Tibial nerve (tissue), 4 donors: ENCODE results near the gene AGAP5.
"Not testable (repeated sequence)": the region's sequence is repeated elsewhere in the genome, so short reads cannot be mapped to it uniquely, and the experiment has no call there.

Experiments
- CTCF ChIP-seq, 5 experiments: fragments of 200-600 bp in 3 of 5; fragments of 450-650 bp in 2 of 5; sonication (generic) in 3 of 5; IDR thresholded peaks; one replicate each; pipeline ENCODE4 v1.5.1; 2016 to 2019; ENCODE audit warnings: antibody characterized with exemption in 5 of 5, mild to moderate bottlenecking in 3 of 5, moderate library complexity in 2 of 5
- EP300 ChIP-seq, 2 donors: sonication (generic); formaldehyde crosslinking; IDR thresholded peaks; one replicate each; pipeline ENCODE4 v1.6.1; 2017; ENCODE audit warnings: antibody characterized with exemption in 2 of 2, mild to moderate bottlenecking in 1 of 2
- POLR2A ChIP-seq, 2 donors: fragments of 450-650 bp; IDR thresholded peaks; one replicate each; pipeline ENCODE4 v1.6.1; 2017; ENCODE audit warnings: antibody characterized with exemption in 2 of 2, mild to moderate bottlenecking in 2 of 2, moderate library complexity in 2 of 2

- not testable (repeated sequence) for TF ChIP-seq CTCF, POLR2A, EP300 (IDR thresholded peaks at IDR 0.05)
Measured at GRCh38 chr10:73713912-73714311, 16.0 kb upstream of the AGAP5 start.
